ENCODE measurements around the gene SLC46A2. TPM values are rescaled to one million over a fixed set of nuclear protein-coding genes. Genes with fewer than 3 reads are reported as not detected.
A peak's percentile ranks its signal among the peaks of the same experiment; 100 is the strongest.

SLC46A2 gene
- total and polyA plus RNA-seq, 2 donors (not counting 1 experiment from before 2014, with no cell fraction given), result 0.18 TPM; not detected in 1

GRCh38 chr9:112864982-112865381 lies 25.7 kb downstream of the SLC46A2 start:
- no peaks in the 10 kb centered on the region for H3K27me3 ChIP-seq (replicated peaks in 1 of 4; ENCODE audit: control extremely low read depth in 1 of 4, control insufficient read depth in 3 of 4, insufficient read depth in 4 of 4, low read length in 3 of 4)
- intact Hi-C loops (cut with micrococcal nuclease), result no loop called here
- H3K9me3 ChIP-seq (ENCODE audit: control extremely low read depth in 1 of 3, control insufficient read depth in 2 of 3, insufficient read depth in 1 of 3, low read length in 2 of 3), result no peaks in the 10 kb centered on the region
- DNase-seq (no peak), ATAC-seq (ENCODE audit: low read depth) (no peak)
- no peaks in the 10 kb centered on the region for H3K27me3 Mint-ChIP-seq
- no peaks in the 10 kb centered on the region for H4K20me1 ChIP-seq (ENCODE audit: control insufficient read depth, insufficient read depth, low read length, poor library complexity, severe bottlenecking)
- no peak overlapping the region for H3K4me2 ChIP-seq (replicated peaks; ENCODE audit: low read depth, low read length, poor library complexity, severe bottlenecking)
- H2AFZ ChIP-seq (ENCODE audit: insufficient read depth, low read depth, low read length, poor library complexity, severe bottlenecking), result no peak overlapping the region
- no peak overlapping the region for H3K9ac ChIP-seq (ENCODE audit: low read length)
- H3K4me1 Mint-ChIP-seq, result peaks cover 51% of the 10 kb centered on the region
- no peak overlapping the region for H3K27ac ChIP-seq (ENCODE audit: low read length in 2 of 2)
- H3K4me3 ChIP-seq (ENCODE audit: control extremely low read depth in 1 of 5, extremely low read depth in 1 of 5, insufficient read depth in 1 of 5, low read depth in 2 of 5, low read length in 4 of 5), result no peak overlapping the region
- POLR2A ChIA-PET, result interaction anchor here (0.6 kb wide), 1 partner anchor 1352 kb away, joined by 4 read pairs; no protein-coding TSS in a partner anchor
- H3K79me2 ChIP-seq (ENCODE audit: control insufficient read depth, insufficient read depth, low read length), result no peaks in the 10 kb centered on the region
- H3K4me1 ChIP-seq (ENCODE audit: control insufficient read depth in 2 of 2, insufficient read depth in 2 of 2, low read length in 2 of 2), result peaks cover 47 to 61% of the 10 kb centered on the region in 2 donors
- CTCF ChIA-PET, result no interaction called here
- TF ChIP-seq CTCF (IDR thresholded peaks at IDR 0.05), result no peak
- TF ChIP-seq EZH2 (IDR thresholded peaks at IDR 0.05; ENCODE audit: borderline replicate concordance, insufficient read depth, low read depth, low read length, poor library complexity, severe bottlenecking), result no peak
- WGBS (ENCODE audit: insufficient coverage), result 99% methylated on average over 7 of the region's 7 CpGs
- H3K27ac Mint-ChIP-seq, result no peak overlapping the region
- H3K36me3 ChIP-seq (replicated peaks in 1 of 2; ENCODE audit: control extremely low read depth in 1 of 2, control insufficient read depth in 1 of 2, extremely low read depth in 1 of 2, insufficient read depth in 2 of 2, low read length in 1 of 2), result peaks cover 0 to 9% of the 10 kb centered on the region in 2 experiments
- no peak overlapping the region for H3K4me3 Mint-ChIP-seq
- H3K9me3 Mint-ChIP-seq (ENCODE audit: insufficient read depth), result no peaks in the 10 kb centered on the region

GRCh38 chr9:112864403-112864802 lies 26.3 kb downstream of the SLC46A2 start:
- Histone ChIP-seq H3K9ac (ENCODE audit: low read length) (no peak overlapping the region), H3K4me1 (ENCODE audit: control insufficient read depth in 2 of 2, insufficient read depth in 2 of 2, low read length in 2 of 2) (peaks cover 47 to 59% of the 10 kb centered on the region in 2 donors), H3K27me3 (replicated peaks in 1 of 4; ENCODE audit: control extremely low read depth in 1 of 4, control insufficient read depth in 3 of 4, insufficient read depth in 4 of 4, low read length in 3 of 4) (no peaks in the 10 kb centered on the region), H2AFZ (ENCODE audit: insufficient read depth, low read depth, low read length, poor library complexity, severe bottlenecking) (no peak overlapping the region), H3K9me3 (ENCODE audit: control extremely low read depth in 1 of 3, control insufficient read depth in 2 of 3, insufficient read depth in 1 of 3, low read length in 2 of 3) (no peaks in the 10 kb centered on the region), H4K20me1 (ENCODE audit: control insufficient read depth, insufficient read depth, low read length, poor library complexity, severe bottlenecking) (no peaks in the 10 kb centered on the region), H3K36me3 (replicated peaks in 1 of 2; ENCODE audit: control extremely low read depth in 1 of 2, control insufficient read depth in 1 of 2, extremely low read depth in 1 of 2, insufficient read depth in 2 of 2, low read length in 1 of 2) (peaks cover 0 to 9% of the 10 kb centered on the region in 2 experiments), H3K79me2 (ENCODE audit: control insufficient read depth, insufficient read depth, low read length) (no peaks in the 10 kb centered on the region), H3K4me2 (replicated peaks; ENCODE audit: low read depth, low read length, poor library complexity, severe bottlenecking) (no peak overlapping the region), H3K27ac (ENCODE audit: low read length in 2 of 2) (peak overlapping the region; percentile 22 to 49), H3K4me3 (ENCODE audit: control extremely low read depth in 1 of 5, extremely low read depth in 1 of 5, insufficient read depth in 1 of 5, low read depth in 2 of 5, low read length in 4 of 5) (no peak overlapping the region)
- H3K27ac Mint-ChIP-seq, result no peak overlapping the region
- DNase-seq (no peak), ATAC-seq (ENCODE audit: low read depth) (no peak)
- CTCF ChIA-PET, result interaction anchor here (0.6 kb wide), 1 partner anchor 424 kb away, joined by 3 read pairs; no protein-coding TSS in a partner anchor
- H3K27me3 Mint-ChIP-seq, result no peaks in the 10 kb centered on the region
- no peaks in the 10 kb centered on the region for H3K9me3 Mint-ChIP-seq (ENCODE audit: insufficient read depth)
- peaks cover 51% of the 10 kb centered on the region for H3K4me1 Mint-ChIP-seq
- no peak overlapping the region for H3K4me3 Mint-ChIP-seq
- intact Hi-C loops (cut with micrococcal nuclease), result no loop called here
- POLR2A ChIA-PET, result no interaction called here
- no peak for TF ChIP-seq CTCF (IDR thresholded peaks at IDR 0.05)
- no peak for TF ChIP-seq EZH2 (IDR thresholded peaks at IDR 0.05; ENCODE audit: borderline replicate concordance, insufficient read depth, low read depth, low read length, poor library complexity, severe bottlenecking)
- 100% methylated on average over 2 of the region's 3 CpGs for WGBS (ENCODE audit: insufficient coverage)
